HG03025 (cell line): Measurements from ENCODE around the gene ZNF516.

ENCODE experiments used
- ATAC-seq: cut with Tn5 transposase; IDR thresholded peaks from one replicate; pipeline ENCODE4 v1.9.1; 2021; ENCODE audit warnings: mild to moderate bottlenecking, moderate library complexity; ENCODE audit not compliant: unreplicated experiment, low FRiP score

The ZNF516 gene

DNA sequence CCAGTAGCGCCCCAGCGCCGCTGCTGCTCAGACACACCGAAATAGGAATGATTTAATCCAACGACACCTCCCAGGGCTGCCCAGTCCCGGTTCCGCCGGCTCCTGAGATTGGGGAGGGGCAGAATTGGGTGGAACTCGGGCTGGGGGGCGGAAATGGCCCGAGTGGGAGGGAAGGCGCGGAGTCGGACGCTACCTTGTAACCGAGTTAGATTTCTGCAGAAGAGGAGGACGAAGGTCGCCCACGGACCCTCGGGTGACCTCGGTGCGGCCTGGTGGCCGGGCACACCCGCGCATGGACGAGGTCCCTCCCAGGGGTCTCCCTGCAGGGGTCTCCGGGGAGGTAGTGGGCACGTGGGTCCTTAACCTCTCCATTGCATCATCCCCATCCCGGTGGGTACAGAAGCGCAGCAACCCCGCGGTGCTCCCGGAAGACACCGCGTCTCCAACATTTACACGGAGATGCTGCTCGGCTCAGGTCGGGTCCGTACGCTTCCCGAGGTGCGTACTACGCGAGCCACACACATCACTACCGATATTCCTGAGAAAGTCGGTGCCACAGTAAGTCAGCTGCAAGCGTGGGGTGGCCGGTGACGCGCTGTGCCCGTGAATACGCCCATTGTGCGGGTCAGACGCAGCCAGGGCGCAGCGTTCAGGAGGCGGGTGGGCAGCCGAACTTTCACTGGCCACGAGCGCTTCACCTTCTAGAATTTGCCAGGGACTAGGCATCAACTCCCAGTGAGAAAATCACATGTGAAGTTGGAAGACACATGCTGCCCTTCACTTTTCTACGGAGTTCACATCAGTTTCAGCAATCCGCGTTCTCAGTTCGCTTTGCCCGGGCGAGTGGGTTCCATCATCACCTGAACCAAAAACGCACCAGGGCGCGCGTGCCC is 3.0 kb downstream of the ZNF516 start:
- peak; percentile 6 for ATAC-seq

DNA sequence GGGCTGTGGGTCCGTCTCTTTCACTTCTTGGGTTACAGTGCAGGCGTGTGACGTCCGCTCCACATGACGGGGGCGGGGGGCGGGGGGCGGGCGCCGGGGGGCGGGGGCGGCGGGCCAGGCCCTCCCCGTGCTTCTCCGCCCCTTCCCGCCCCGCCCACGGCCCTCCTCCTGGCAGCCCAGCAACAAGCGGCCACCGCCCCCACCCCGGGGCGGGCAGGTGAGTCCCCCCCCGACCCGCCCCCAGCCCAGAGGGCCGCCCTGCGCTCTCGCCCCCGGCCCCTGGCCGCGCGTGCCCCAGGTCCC is 3.6 kb downstream of the ZNF516 start:
- no peak for ATAC-seq

DNA sequence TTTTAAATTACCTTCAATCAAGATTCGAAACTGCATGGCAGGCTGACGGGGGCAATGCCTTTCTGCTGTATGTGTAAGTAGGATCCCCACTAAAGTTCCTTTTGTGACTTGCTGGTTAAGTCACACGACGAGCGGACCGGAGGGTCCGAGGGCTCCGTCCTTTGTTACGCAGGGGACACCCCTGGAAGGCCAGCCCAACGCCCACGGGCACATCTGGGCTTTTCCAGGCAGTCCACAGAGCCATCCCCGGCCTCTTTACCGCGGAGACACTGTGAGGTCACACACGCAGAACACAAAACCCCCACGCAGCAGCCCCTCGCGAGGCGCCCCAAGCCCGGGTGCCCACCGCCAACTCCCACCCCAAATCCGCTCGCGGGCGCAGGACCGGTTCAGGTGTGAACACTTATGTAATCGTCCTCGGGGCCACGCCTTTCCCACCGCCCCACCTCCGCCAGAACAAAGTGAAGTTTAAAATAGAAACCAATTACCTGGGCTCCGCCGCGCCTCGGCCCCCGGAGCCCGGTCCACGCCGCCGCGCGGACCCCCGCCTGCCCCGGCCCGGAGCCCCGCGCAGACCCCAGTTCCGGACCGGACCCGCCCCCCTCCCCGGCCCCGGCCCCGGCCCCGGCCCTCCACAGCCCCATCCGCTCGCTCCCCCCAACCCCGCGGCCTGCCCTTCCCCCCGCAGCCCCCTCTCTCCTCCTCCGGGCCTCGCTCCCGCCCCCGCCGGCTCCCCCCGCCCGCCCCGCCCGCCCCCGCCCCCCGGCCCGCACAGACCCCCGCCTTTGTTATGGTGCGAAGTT is 4.2 kb downstream of the ZNF516 start:
- ATAC-seq = no peak

DNA sequence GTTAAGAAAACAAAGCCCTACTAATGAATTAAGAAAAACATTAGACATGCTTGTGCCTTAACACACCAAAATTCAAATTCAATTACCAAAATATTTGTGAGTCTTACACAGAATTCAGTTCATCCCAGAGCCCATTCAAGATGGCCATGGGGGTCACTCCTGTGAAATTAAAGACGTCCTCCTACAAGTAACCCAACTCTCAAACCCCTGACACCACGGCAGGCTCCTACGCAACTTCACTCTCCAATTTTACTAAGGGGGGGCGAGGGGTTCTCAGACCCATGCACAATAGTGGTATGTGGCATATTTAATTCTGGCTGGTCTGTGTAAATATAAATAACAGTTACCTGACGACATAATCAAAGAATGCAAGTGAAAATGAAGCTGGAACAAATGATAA is 5.0 kb downstream of the ZNF516 start:
- no peak for ATAC-seq

DNA sequence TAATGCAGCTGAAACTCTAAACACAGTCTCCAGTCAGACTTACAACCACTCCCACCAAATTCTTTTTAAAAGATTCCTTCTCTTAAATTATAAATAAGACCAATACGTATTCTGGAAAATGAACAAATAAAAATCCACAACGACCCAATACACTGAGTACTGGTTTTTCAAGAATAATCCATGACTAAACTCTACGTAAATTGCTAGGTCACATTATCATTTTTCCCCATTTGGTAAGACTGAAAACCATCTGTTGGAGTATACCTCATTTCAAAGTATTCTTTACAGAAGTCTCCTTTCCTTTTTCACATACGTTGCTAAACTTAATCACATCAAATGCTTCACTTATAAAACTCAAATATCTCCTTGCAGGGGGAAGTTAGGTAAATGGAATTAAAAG is 6.0 kb downstream of the ZNF516 start:
- no peak for ATAC-seq

DNA sequence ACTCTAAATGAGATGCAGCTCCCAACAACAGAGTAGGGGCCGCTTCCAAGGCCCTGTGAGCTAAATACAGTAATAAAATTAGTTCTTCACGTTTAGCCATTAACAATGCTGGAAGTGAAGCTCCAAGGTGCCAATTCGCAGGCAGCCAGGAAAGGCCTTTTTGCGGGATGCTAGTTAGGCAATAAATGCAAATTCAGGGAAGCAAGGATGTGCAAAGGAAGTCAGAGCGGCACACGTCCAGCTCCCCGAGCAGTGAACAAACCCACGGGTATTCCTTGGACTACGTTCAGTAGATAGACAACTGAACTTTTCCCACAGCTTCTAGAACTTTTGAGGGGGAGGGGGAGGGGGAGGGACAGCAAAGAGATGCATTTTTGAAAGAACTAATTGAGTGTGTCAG is 6.9 kb downstream of the ZNF516 start:
- ATAC-seq = no peak

DNA sequence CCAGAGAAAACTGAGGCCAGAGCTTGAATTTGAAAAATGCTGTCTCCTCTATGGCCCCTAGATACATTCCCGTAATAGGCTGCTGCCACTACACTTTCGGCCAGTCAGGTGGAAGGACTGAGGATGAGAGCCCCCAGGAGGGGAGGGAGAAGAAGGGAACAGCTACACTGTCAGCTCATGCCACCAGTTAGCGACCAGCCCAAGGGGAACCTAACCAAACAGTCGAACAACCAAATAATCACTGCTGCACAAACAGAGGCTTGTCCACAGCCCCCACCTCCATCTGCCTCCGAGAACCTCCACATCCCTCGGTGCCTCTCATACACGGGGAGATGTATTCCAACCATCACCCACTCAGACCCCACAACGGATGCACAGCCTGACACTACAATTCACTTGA is 7.3 kb downstream of the ZNF516 start:
- no peak for ATAC-seq

DNA sequence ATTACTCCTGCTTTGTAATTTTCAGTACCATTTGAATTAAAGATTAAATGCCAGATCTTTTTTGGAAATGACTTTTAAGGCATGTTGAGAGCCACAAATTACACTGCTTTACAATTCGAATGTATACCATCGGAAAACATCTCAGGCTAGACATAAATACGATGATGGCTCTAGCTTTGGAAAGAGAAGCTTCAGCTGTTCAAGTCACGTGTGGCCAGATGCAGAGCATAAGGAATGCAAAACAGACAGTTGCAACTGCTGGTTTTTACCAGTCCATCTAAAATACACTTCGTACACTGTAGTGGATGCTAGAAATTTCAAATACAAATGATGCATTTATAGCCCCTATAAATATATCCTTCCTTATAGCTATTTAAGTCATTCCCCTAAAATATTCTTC is 8.0 kb downstream of the ZNF516 start:
- no peak for ATAC-seq

DNA sequence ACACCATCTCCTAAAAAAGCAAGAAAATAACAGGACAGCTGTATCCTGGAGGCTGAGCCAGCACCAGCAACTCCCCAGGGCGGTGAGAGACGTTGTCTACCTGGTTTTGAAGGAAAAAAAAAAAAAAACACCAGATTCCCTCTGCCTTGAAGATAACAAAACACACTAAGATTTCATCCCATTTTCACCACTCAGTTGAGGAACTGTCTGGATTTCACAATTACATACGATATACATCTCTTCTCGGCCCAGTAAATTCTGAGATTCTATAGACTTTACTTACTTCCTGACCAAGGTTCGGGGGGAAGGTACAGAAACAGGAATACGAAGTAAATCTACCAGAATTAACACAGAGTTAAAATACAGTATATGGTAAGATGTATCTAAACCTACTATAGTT is 8.5 kb downstream of the ZNF516 start:
- no peak for ATAC-seq

DNA sequence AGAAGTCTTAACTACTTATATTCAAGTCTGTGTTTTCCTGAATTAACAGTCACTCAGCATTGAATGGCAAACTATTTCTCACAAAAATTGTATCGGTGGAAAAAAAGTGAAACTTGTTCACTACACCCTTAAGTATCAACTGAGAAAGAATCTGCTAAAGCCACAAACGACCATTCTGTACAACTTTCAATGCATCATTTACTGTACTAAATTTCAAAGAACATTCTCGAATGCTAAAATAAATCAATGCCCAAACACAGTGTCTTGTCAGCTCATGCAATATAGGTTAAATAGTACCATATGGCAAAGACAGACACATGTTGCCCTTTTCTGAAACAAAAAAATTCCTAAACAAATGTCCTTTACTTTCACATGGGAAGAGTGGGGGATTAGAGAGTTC is 9.0 kb downstream of the ZNF516 start:
- ATAC-seq = no peak

DNA sequence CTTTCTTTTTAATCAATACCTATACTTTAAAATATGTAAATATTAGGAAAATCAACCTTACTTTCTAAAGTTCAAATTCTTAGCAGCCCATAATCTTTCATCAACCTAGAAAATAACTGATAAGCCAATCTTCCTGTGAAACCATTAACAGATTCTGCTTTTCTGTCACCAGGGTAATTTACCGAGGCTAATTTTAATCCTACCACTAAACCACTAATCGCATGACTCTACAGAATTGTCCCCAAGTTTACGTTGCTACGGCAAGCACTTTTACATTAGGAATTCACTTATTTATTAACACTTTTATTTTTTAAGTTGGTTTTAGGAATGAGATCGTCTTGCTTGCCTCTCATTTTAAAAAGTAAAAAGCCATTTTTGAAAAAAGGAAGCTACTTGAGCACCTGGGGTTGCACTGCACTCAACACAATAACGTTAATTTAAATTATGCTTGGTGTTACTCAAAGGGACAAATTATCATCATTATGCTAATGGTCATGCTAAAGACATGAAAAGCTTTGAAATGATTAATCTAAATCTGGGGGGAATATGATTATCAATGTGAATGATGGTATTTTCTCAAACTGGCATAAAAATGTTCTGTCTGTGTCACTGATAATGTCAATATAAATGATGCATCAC is 10.2 kb downstream of the ZNF516 start:
- no peak for ATAC-seq

DNA sequence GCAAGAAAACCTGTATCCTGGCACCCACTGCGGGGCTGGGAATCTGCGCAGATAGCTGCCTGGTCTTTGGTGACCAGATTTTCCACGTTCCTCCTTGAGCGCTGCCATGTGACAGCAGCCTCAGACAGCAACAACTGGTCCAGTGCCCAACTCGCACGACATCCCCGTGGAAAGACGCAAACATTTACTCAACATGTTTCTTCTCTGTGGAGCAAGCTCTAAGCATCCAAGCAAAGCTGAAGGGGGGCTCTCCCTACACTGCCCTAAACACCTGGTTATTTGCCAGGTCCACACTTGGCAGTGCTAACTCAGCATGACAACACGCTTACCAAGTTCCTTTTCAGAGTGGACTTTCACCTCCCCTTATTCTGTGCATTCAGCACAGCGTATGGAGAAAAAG is 11.3 kb downstream of the ZNF516 start:
- ATAC-seq = no peak

DNA sequence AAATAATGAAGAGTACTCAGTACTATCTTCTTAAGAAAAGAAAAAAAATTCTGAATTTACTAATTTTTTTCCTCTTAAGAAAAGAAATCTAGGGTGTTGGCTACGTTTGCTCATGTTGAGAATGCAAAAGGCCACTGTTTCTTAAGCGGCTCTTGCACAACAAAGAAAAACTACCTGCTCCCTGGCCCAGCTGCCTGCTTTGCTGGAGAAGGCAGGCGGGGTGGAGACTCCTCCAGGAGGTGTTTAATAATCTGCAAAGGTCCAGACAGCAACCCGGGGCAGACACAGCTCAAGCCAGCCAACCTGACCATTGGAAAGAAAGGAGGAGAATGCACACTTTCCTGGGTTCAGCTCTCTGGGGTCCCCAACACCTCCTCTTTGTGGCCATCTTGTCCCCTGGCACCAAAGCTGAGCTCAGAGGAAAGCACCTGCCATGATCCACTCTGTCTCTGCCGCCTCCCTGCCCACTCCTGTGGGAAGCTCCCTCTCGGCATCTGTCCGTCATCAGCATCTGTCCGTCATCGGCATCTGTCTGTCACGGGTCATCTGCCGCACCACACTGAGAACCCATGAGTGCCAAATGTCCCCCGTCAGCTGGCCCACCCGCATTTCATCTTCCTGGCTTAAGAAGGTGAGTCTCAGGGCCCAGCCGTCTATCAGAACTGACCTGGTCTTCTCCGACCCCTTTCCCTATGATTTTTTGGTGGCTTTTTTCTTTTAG is 11.9 kb downstream of the ZNF516 start:
- ATAC-seq = no peak

DNA sequence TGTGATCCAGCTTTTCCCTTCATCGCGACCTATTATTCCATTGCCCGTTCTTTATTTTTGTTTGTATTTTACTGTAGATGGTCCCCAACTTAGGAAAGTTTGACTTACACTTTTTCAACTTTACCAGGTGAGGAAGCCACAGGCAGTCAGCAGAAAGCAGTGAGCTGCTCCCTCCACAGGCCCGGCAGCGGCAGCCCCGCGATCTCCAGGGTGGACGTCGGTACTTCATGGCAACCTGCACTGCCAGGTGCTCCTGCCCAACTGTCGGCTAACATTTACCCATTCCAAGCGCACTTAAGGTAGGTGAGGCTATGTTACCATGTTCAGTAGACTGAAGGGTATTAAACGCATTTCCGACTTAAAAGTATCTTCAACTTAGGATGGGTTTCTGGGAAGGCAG is 12.8 kb downstream of the ZNF516 start:
- ATAC-seq = no peak

DNA sequence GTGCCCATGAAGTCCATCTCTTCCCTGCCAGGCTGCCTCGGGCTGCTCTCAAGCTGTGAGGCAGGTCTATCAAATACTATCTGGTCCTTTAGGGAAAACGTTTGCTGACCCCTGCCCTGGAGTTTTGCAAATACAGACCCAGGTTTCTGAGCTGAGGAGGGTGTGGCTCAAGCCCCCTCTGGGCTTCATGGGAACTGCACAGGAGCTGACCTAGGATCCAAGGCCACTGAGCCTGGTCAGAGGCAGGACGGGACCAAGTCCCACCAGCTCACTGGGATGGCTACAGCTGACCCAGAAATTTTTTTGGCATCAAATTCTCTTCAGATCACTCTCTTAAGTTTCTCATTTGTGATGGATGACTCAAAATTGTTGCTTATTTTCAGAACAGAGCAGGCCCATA is 14.1 kb downstream of the ZNF516 start:
- no peak for ATAC-seq

DNA sequence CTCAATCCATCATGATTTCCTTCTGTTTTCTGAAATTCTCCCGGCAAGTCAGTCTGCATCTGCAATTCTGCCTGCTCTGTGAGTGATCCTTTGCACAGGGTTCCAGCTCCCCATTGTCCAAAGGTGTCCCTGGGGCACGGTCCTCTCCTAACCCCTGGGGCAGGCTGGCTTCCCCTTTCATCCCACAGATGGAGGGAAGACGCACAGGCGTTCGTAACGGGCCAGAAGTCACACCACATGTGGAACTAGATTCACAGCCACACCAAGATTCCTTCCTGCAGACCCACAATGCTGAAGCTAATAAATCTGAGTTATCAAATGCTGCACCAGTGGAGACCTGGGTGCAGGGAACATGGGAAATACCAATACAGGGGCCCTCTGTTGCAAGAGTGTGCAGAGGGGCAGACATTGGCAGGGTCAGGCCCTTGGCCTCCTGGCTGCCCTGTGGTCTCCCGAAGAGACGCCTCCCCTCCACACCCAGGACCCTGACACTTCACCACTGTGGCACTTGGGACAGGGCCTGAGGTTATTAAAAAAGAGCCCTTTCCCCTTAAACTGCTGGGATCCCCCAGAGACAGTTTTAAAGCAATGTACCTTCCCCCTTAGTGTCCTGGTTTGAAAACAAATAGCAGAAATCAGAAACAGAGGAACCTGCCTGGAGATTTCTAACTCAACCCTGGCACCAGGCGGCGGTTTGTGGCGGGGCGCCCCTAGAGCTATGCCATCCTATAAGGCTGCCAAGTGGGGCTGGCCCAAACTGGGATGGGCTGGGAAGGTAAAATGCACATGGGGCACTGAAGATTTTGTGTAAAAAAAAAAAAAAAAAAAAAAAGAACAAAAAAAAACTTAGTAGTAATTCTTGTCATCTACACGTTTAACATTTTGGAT is 15.4 kb downstream of the ZNF516 start:
- ATAC-seq = no peak

DNA sequence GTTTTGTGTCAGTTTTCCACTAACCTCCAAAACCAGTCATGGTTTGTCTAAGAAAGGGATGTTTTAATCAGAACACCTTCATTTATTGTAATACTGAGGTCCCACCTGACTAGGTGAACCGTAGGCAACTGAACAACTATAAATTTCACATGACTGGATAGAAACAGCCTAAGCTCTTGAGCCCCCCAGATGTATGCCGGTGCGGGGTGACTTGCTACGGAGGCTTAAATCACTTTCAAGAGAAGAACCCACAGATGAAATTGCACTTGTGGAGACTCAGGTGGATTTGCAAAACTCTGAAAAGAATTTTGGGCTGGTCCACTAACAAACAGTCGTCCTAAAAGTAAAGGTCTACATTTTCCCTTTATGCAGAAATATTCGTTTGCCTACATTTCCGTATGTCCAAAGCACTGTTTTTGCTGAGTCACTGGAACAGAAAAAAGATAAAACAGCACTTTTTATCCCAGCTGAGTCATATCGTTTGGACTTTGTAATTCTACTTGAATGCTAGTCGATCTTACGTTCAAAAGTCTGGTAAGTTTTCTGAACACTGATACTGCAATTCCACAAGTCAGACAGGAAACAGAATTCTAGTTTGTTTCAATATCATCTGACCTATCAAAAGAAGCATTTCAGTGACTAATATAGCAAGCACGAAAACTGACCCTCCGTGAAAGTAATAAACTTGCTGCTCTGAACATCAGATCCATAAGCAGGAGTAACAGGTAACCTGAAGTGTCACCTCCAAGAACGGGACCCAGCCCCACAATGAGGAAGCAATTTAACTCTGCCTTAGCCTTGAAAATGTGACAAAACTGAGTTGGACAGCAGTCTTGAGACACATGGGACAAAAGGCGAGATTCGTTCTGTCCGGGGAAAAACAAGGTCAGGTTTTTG is 18.1 kb downstream of the ZNF516 start:
- ATAC-seq = no peak

DNA sequence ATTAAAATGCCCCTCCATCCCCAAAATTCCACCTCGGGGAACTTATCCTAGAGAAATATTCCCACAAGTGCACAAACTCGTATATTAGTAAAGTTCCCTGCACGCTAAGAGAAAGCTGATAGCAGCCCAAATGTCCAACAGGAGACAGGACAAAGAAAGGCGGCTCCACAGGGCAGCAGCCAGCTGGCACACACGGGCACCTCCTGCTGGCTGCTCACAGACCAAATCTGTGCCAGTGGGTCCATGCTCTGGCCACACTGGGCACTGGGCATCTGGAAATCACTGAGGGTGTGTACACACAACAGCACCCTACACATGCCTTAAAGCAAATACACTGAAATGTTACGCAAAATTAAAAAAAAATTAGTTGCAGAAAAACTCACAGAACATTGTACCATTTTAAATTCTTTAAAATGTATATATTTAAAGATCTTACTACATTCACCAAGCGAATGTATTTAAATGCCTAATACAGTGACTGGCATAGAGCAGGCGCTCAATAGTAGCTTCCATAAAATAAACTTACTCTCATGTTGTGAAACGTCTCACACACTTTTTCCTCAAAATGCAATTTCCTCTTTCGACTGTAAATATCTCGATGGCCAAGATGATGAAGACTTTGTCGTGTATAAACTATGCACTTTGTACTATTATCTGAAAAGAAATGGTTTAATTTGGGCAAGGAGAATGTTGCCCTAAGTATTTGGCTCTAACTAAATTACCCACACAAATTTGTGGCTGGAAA is 19.4 kb downstream of the ZNF516 start:
- ATAC-seq = no peak
